GM12801 (cell line): ENCODE results near the gene CEP72.

ENCODE experiments used
- CTCF ChIP-seq: IDR thresholded peaks from one replicate; pipeline ENCODE4 v1.5.1; 2011; ENCODE audit warnings: control low read depth; ENCODE audit not compliant: insufficient read length; ENCODE audit errors: extremely low read depth

CEP72 gene

DNA sequence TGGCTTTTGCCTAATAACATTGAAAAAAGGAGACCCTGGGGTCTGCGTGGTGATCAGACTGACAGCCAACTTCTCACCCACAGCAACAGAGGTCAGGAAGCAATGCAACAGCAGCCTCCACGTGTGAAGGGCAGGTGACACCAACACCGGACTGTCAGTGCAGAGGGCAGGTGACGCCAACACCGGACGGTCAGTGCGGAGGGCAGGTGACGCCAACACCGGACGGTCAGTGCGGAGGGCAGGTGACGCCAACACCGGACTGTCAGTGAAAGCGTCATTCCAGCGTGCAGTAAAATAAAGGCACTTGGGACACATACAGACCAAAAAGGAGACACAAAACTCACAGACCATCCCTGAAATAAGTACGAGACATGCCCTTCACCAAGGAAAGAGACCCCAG is 37.2 kb upstream of the CEP72 start:
- TF ChIP-seq CTCF = no peak

- no peak for TF ChIP-seq CTCF
Observed at GRCh38 chr5:575636-576035, 36.5 kb upstream of the CEP72 start.

DNA sequence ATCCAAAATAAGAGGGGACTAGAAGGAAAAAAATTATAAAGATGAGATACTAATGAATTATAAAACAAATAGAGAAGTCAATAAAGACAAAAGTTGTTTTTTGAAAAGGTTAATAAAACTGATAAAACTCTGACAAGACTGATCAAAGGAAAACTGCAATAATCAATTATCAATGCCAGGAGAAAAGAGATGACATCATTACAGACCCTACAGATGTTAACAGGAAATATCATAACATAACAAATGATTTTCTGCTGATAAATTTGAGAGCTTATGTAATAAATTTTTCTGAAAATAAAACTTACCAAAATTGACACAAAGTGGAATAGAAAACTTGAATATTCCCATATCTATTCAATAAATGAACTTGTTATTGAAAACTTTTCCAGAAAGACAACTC is 34.3 kb upstream of the CEP72 start:
- TF ChIP-seq CTCF = no peak

- TF ChIP-seq CTCF = no peak
Observed at GRCh38 chr5:579211-579610, 32.9 kb upstream of the CEP72 start.

DNA sequence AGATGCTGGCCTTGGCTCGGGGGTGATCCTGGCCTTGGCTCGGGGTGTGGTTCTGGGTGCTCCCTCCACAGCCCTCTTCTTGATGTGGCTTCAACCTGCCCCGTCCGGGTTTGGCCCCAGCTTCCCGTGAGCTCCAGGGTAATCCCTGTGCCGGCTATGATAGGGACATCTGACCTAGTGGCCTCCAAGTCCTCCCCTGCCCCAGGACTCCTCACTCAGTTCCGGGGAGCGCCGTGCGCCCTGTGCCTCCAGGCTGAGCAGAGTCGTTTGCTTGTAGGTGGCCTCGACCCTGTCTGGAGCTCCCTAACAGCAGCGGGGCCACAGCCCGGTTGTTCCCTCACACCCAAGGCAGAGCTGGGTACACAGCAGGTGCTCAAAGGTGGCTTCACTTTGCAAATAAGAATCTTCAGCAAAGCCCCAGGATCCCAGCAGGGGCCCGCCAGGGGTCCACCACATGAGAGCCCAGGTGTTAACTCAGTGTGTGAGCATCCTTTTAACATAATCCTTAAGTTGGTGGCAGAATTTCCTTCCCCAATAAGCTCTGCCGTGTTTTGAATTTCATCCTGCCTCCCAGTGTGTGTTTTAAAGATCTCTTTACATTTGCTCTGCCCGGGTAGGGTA is 32.3 kb upstream of the CEP72 start:
- no peak for TF ChIP-seq CTCF

- TF ChIP-seq CTCF = no peak
Observed at GRCh38 chr5:580436-580835, 31.7 kb upstream of the CEP72 start.

DNA sequence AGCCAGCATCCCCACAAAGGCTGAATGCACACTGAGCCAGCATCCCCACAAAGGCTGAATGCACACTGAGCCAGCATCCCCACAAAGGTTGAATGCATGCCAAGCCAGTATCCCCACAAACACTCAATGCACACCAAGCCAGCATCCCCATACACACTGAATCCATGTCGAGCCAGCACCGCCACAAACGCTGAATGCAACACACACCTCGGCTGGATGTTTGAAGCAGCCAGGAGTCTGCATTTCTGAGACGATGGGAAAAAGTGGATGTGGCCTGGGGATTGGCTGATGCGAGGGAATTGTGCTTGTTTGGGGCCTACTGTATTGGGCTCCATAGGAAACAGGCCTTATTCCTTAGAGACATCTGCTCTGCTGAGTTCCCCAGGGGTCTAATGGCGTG is 30.9 kb upstream of the CEP72 start:
- no peak for TF ChIP-seq CTCF
